Trophoblast cell (in vitro differentiated cells and primary cell): ENCODE data around the gene IL6ST.
"Not testable (repeated sequence)": the region's sequence is repeated elsewhere in the genome, so short reads cannot be mapped to it uniquely, and the experiment has no call there.

Experiments
- DNase-seq, 2 donors: peaks; one replicate each; pipeline ENCODE4 v3.0.0-alpha.2; 2016
- H2AFZ ChIP-seq: 2 replicates; pipeline ENCODE4 v1.6.1; 2013; ENCODE audit warnings: low read length, moderate library complexity, mild to moderate bottlenecking; ENCODE audit not compliant: insufficient read depth, poor library complexity
- H2AK5ac ChIP-seq: 2 replicates; pipeline ENCODE4 v1.6.1; 2013; ENCODE audit warnings: mild to moderate bottlenecking, low read length
- H2BK120ac ChIP-seq: 2 replicates; pipeline ENCODE4 v1.6.1; 2013; ENCODE audit warnings: low read length, mild to moderate bottlenecking, moderate library complexity; ENCODE audit not compliant: insufficient read depth, poor library complexity
- H2BK12ac ChIP-seq: 2 replicates; pipeline ENCODE4 v1.6.1; 2013; ENCODE audit warnings: mild to moderate bottlenecking, low read length, moderate library complexity
- H2BK5ac ChIP-seq: 2 replicates; pipeline ENCODE4 v1.6.1; 2013; ENCODE audit warnings: low read length, low read depth, moderate library complexity, mild to moderate bottlenecking; ENCODE audit not compliant: poor library complexity
- H3K14ac ChIP-seq: 2 replicates; pipeline ENCODE4 v1.6.1; 2013; ENCODE audit warnings: mild to moderate bottlenecking, low read length
- H3K18ac ChIP-seq: 2 replicates; pipeline ENCODE4 v1.6.1; 2013; ENCODE audit warnings: mild to moderate bottlenecking, low read length
- H3K23ac ChIP-seq: 2 replicates; pipeline ENCODE4 v1.6.1; 2013; ENCODE audit warnings: low read length
- H3K27ac ChIP-seq: 2 replicates; pipeline ENCODE4 v1.5.1; 2013; ENCODE audit warnings: low read depth, mild to moderate bottlenecking, inconsistent platforms, low read length, moderate library complexity
- H3K27me3 ChIP-seq: 2 replicates; pipeline ENCODE4 v1.6.1; 2013; ENCODE audit warnings: inconsistent platforms, mild to moderate bottlenecking, low read length, moderate library complexity; ENCODE audit not compliant: insufficient read depth
- H3K36me3 ChIP-seq, 2 experiments: 1 replicate in 1 of 2; 2 replicates in 1 of 2; pipeline ENCODE4 v1.6.1; 2013; ENCODE audit warnings: low read length in 2 of 2, mild to moderate bottlenecking in 2 of 2, moderate library complexity in 1 of 2; ENCODE audit not compliant: insufficient read depth in 2 of 2, control insufficient read depth in 1 of 2
- H3K4ac ChIP-seq: 2 replicates; pipeline ENCODE4 v1.6.1; 2013; ENCODE audit warnings: low read depth, mild to moderate bottlenecking, low read length, moderate library complexity
- H3K4me1 ChIP-seq, 2 experiments: 1 replicate in 1 of 2; 2 replicates in 1 of 2; pipeline ENCODE4 v1.6.1; 2013; ENCODE audit warnings: low read length in 2 of 2, mild to moderate bottlenecking in 2 of 2, moderate library complexity in 1 of 2; ENCODE audit not compliant: insufficient read depth in 2 of 2, control insufficient read depth in 1 of 2
- H3K4me2 ChIP-seq: 2 replicates; pipeline ENCODE4 v1.6.1; 2013; ENCODE audit warnings: inconsistent platforms, mild to moderate bottlenecking, low read length, moderate library complexity
- H3K4me3 ChIP-seq: 2 replicates; pipeline ENCODE4 v1.5.1; 2013; ENCODE audit warnings: mild to moderate bottlenecking, low read depth, low read length, inconsistent platforms
- H3K79me1 ChIP-seq: one replicate; pipeline ENCODE4 v1.6.1; 2013; ENCODE audit warnings: low read length
- H3K79me2 ChIP-seq: 2 replicates; pipeline ENCODE4 v1.6.1; 2013; ENCODE audit warnings: low read length, mild to moderate bottlenecking; ENCODE audit not compliant: control insufficient read depth, insufficient read depth, poor library complexity
- H3K9ac ChIP-seq: 2 replicates; pipeline ENCODE4 v1.6.1; 2013; ENCODE audit warnings: mild to moderate bottlenecking, low read length
- H3K9me3 ChIP-seq: 2 replicates; pipeline ENCODE4 v1.6.1; 2013; ENCODE audit warnings: low read depth, mild to moderate bottlenecking, control low read depth, inconsistent platforms, low read length; ENCODE audit not compliant: insufficient read depth
- H4K12ac ChIP-seq: 2 replicates; pipeline ENCODE4 v1.6.1; 2013; ENCODE audit warnings: low read depth, mild to moderate bottlenecking, low read length, moderate library complexity
- H4K8ac ChIP-seq: 2 replicates; pipeline ENCODE4 v1.6.1; 2013; ENCODE audit warnings: low read depth, mild to moderate bottlenecking, low read length, moderate library complexity
- H4K91ac ChIP-seq: one replicate; pipeline ENCODE4 v1.6.1; 2013; ENCODE audit warnings: low read depth, mild to moderate bottlenecking, low read length, moderate library complexity
- WGBS: extraction: QIAGEN DNeasy Blood & Tissue Kit; methylation state at CpG from one replicate; pipeline ENCODE4 v1.1.7; 2013; ENCODE audit warnings: missing lambda C conversion rate; ENCODE audit not compliant: insufficient read length, insufficient coverage; ENCODE audit errors: extremely low coverage; 5-methylcytosine and 5-hydroxymethylcytosine counted together

The IL6ST gene

DNA sequence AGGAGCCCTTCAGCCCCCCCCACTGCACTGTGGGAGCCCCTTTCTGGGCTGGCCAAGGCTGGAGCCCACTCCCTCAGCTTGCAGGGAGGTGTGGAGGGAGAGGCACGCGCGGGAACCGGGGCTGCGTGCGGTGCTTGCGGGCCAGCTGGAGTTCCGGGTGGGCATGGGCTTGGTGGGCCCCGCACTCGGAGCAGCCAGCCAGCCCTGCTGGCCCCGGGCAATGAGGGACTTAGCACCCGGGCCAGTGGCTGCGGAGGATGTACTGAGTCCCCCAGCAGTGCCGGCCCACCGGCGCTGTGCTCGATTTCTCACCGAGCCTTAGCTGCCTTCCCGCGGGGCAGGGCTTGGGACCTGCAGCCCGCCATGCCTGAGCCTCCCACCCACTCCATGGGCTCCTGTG lies 40.6 kb upstream of the IL6ST start:
- H3K27me3 ChIP-seq, H3K9ac ChIP-seq, H2BK12ac ChIP-seq, H3K36me3 ChIP-seq, H2BK5ac ChIP-seq, DNase-seq, H3K4ac ChIP-seq, H3K4me2 ChIP-seq, H2AFZ ChIP-seq, H4K12ac ChIP-seq, H3K79me1 ChIP-seq, H3K4me3 ChIP-seq, H4K91ac ChIP-seq, H3K9me3 ChIP-seq, H3K79me2 ChIP-seq, H3K14ac ChIP-seq, H2AK5ac ChIP-seq, H4K8ac ChIP-seq, H3K4me1 ChIP-seq, H2BK120ac ChIP-seq, H3K27ac ChIP-seq, H3K18ac ChIP-seq, H3K23ac ChIP-seq: not testable (repeated sequence)
- WGBS, result no CpG with 5 or more reads among the region's 21 CpGs

DNA sequence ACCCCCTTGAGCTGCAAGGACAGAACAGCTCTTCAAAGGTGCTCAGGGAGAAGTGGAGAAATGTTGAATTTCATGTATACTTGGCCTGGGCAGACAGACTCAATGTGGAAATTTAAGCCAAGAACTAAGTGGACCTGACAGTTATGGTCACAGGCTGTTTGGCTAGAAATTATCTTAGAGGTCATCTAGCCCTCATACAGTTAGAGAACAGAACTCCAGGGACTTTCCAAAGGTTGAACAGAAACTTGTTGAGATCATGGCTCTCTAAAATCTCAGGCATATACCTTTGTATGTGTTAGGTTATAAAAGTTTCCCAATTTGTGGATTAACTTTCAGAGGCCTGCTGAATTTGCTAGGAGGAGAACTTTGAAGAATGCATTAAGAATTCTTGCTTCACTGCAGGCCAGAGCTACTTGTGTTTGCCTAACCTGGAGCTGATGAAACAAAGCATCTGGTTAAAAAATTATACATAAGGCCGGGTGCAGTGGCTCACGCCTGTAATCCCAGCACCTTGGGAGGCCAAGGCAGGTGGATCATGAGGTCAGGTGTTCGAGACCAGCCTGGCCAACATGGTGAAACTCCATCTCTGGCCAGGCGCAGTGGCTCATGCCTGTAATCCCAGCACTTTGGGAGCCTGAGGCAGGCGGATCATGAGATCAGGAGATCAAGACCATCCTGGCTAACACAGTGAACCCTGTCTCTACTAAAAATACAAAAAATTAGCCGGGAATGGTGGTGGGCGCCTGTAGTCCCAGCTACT lies 35.3 kb upstream of the IL6ST start:
- H2BK12ac ChIP-seq, H3K79me2 ChIP-seq, H4K8ac ChIP-seq, H3K27me3 ChIP-seq, H3K4ac ChIP-seq, H3K4me2 ChIP-seq, H3K9me3 ChIP-seq, H2AK5ac ChIP-seq, H3K23ac ChIP-seq, H3K4me1 ChIP-seq, H3K4me3 ChIP-seq, H3K79me1 ChIP-seq, H2AFZ ChIP-seq, H3K9ac ChIP-seq, H2BK120ac ChIP-seq, H4K91ac ChIP-seq, H3K18ac ChIP-seq, H2BK5ac ChIP-seq, H3K14ac ChIP-seq, H3K36me3 ChIP-seq, H4K12ac ChIP-seq: not testable (repeated sequence)
- DNase-seq, result peak; percentile 69 to 90
- no CpG with 5 or more reads among the region's 7 CpGs for WGBS
- H3K27ac ChIP-seq, result peak overlapping the region; percentile 34

DNA sequence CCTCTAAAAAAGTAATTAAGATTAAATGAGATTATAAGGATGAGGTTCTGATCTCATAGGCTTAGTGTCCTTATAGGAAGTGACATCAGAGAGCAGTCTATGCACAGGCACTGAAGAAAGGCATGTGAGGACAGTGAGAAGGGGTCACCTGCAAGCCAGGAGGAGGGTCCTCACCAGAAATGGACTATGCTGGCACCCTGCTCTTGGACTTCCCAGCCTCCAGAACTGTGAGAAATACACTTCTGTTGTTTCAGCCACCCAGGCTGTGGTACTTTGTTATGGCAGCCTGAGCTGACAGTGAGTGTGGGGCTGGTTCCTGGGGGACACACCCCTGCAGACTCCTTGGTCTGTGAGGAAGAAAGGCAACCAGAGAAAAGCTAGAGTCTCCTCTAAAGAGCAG lies 34.7 kb upstream of the IL6ST start:
- no peak overlapping the region for H3K4ac ChIP-seq
- no peak for DNase-seq
- H3K9ac ChIP-seq, result no peak overlapping the region
- H3K4me3 ChIP-seq, result no peak overlapping the region
- no peaks in the 10 kb centered on the region for H3K27me3 ChIP-seq
- no peak overlapping the region for H3K23ac ChIP-seq
- H4K8ac ChIP-seq, result no peak overlapping the region
- peaks cover 4 to 10% of the 10 kb centered on the region in 2 experiments for H3K4me1 ChIP-seq
- no peak overlapping the region for H2AK5ac ChIP-seq
- no peak overlapping the region for H4K12ac ChIP-seq
- H3K18ac ChIP-seq, result no peak overlapping the region
- H2AFZ ChIP-seq, result no peak overlapping the region
- H2BK5ac ChIP-seq, result no peak overlapping the region
- H3K27ac ChIP-seq, result peak overlapping the region; percentile 3
- peak overlapping the region; percentile 50 for H4K91ac ChIP-seq
- H3K36me3 ChIP-seq, result no peaks in the 10 kb centered on the region
- no peak overlapping the region for H3K4me2 ChIP-seq
- no peak overlapping the region for H2BK12ac ChIP-seq
- no peaks in the 10 kb centered on the region for H3K79me2 ChIP-seq
- peak overlapping the region; percentile 25 for H2BK120ac ChIP-seq
- no peaks in the 10 kb centered on the region for H3K9me3 ChIP-seq
- H3K14ac ChIP-seq, result peak overlapping the region; percentile 34
- H3K79me1 ChIP-seq, result peaks cover 5% of the 10 kb centered on the region

DNA sequence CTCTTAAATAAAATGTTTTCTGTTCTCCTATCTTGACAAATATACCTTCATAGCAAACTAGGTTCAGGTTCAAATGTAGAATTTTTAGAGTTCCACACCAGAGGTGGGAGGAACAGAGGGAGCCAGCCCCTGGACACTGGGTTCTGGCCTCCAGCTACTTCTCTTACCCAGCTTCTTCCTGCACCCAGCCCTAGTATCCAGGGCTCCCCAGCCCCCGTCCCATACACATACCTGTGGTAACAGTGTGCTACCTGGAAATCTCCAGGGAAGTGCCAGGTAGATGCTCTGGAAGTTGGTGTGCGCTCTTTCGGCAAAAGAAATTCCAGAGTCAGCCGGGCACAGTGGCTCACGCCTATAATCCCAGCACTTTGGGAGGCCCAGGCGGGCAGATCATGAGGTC lies 33.9 kb upstream of the IL6ST start:
- no peak overlapping the region for H3K14ac ChIP-seq
- H3K4me1 ChIP-seq, result peaks cover 4 to 10% of the 10 kb centered on the region in 2 experiments
- no peak overlapping the region for H3K4ac ChIP-seq
- H3K27ac ChIP-seq, result no peak overlapping the region
- H3K4me2 ChIP-seq, result no peak overlapping the region
- no peaks in the 10 kb centered on the region for H3K9me3 ChIP-seq
- H3K36me3 ChIP-seq, result no peaks in the 10 kb centered on the region
- no peak overlapping the region for H2BK120ac ChIP-seq
- H3K79me2 ChIP-seq, result no peaks in the 10 kb centered on the region
- H4K8ac ChIP-seq, result no peak overlapping the region
- WGBS, result no CpG with 5 or more reads among the region's 6 CpGs
- peak overlapping the region; percentile 87 for H2BK12ac ChIP-seq
- H2AFZ ChIP-seq, result no peak overlapping the region
- peak overlapping the region; percentile 69 for H4K91ac ChIP-seq
- peak overlapping the region; percentile 44 for H2AK5ac ChIP-seq
- H3K27me3 ChIP-seq, result no peaks in the 10 kb centered on the region
- peak overlapping the region; percentile 24 for H2BK5ac ChIP-seq
- H3K9ac ChIP-seq, result no peak overlapping the region
- no peak overlapping the region for H3K23ac ChIP-seq
- H3K4me3 ChIP-seq, result no peak overlapping the region
- DNase-seq, result no peak
- H4K12ac ChIP-seq, result no peak overlapping the region
- H3K18ac ChIP-seq, result peak overlapping the region; percentile 22
- H3K79me1 ChIP-seq, result peaks cover 7% of the 10 kb centered on the region
